Suprapubic skin (tissue), 4 donors: ENCODE data around the gene ERI3.

ENCODE experiments used
- EP300 ChIP-seq: sonication (generic); formaldehyde crosslinking; IDR thresholded peaks from one replicate; pipeline ENCODE4 v1.6.1; 2017; ENCODE audit warnings: antibody characterized with exemption
- POLR2A ChIP-seq, 2 donors: fragments of 450-650 bp; IDR thresholded peaks; one replicate each; pipeline ENCODE4 v1.6.1; 2017; ENCODE audit warnings: antibody characterized with exemption in 2 of 2, mild to moderate bottlenecking in 2 of 2, moderate library complexity in 2 of 2
- POLR2AphosphoS5 ChIP-seq, 3 donors: sonication (generic); formaldehyde crosslinking; IDR thresholded peaks; one replicate each; pipeline ENCODE4 v1.6.1; 2017; ENCODE audit warnings: antibody characterized with exemption in 3 of 3
- TF ChIP-seq, protein P1 (sequence below), 2 donors: fragments of 200-600 bp in 1 of 2; fragments of 450-650 bp in 1 of 2; sonication (generic) in 1 of 2; IDR thresholded peaks; one replicate each; pipeline ENCODE4 v1.5.1; 2016 to 2019; ENCODE audit warnings: antibody characterized with exemption in 2 of 2, mild to moderate bottlenecking in 1 of 2, moderate library complexity in 1 of 2

DNA sequence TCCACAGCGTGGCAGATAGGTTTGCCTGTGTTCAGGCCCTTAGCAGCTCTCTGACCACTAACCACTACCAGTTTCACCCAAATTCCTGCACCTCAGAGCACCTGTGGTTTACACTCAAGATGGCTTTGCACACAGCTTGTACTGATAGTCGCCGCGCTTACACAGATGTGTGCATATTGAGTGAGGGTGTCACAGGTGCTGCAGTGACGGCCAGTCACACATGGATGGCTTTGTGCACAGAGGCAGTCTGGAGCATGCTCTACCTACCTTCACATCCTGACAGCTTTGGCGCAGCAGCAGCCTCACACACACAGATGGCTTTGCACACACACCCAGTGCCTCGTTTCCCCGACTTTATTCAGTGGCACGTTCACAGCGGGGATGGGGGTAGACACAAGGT lies 134.3 kb downstream of the ERI3 start:
- TF ChIP-seq, protein P1, sequence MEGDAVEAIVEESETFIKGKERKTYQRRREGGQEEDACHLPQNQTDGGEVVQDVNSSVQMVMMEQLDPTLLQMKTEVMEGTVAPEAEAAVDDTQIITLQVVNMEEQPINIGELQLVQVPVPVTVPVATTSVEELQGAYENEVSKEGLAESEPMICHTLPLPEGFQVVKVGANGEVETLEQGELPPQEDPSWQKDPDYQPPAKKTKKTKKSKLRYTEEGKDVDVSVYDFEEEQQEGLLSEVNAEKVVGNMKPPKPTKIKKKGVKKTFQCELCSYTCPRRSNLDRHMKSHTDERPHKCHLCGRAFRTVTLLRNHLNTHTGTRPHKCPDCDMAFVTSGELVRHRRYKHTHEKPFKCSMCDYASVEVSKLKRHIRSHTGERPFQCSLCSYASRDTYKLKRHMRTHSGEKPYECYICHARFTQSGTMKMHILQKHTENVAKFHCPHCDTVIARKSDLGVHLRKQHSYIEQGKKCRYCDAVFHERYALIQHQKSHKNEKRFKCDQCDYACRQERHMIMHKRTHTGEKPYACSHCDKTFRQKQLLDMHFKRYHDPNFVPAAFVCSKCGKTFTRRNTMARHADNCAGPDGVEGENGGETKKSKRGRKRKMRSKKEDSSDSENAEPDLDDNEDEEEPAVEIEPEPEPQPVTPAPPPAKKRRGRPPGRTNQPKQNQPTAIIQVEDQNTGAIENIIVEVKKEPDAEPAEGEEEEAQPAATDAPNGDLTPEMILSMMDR (IDR thresholded peaks at IDR 0.05): no peak
- no peak for TF ChIP-seq POLR2A (IDR thresholded peaks at IDR 0.05)
- no peak for TF ChIP-seq POLR2AphosphoS5 (IDR thresholded peaks at IDR 0.05)
- no peak for TF ChIP-seq EP300
